Endodermal cell (in vitro differentiated cells): ENCODE data around the gene SULT2A1. TPM values are rescaled to one million over a fixed set of nuclear protein-coding genes. Genes with fewer than 3 reads are reported as not detected.

ENCODE experiments used
- DNase-seq: peaks from one replicate; pipeline ENCODE4 v3.0.0-alpha.2; 2017
- H3K27ac ChIP-seq: 2 replicates; pipeline ENCODE4 v1.5.1; 2013; ENCODE audit warnings: mild to moderate bottlenecking, low read depth, low read length, moderate library complexity
- H3K27me3 ChIP-seq: 2 replicates; pipeline ENCODE4 v1.6.1; 2013; ENCODE audit warnings: mild to moderate bottlenecking, low read length, moderate library complexity; ENCODE audit not compliant: insufficient read depth, control insufficient read depth, poor library complexity, severe bottlenecking
- H3K36me3 ChIP-seq: 2 replicates; pipeline ENCODE4 v1.7.0; 2013; ENCODE audit warnings: mild to moderate bottlenecking, low read length, moderate library complexity; ENCODE audit not compliant: control insufficient read depth, insufficient read depth
- H3K4me1 ChIP-seq: one replicate; pipeline ENCODE4 v1.7.0; 2013; ENCODE audit warnings: low read length; ENCODE audit not compliant: control insufficient read depth, insufficient read depth
- H3K4me3 ChIP-seq: 2 replicates; pipeline ENCODE4 v1.5.1; 2013; ENCODE audit warnings: mild to moderate bottlenecking, low read length, moderate library complexity
- H3K9ac ChIP-seq: 2 replicates; pipeline ENCODE4 v1.6.1; 2013; ENCODE audit warnings: mild to moderate bottlenecking, low read length, moderate library complexity; ENCODE audit not compliant: poor library complexity, severe bottlenecking; ENCODE audit errors: extremely low read depth
- H3K9me3 ChIP-seq: 2 replicates; pipeline ENCODE4 v1.6.1; 2013; ENCODE audit warnings: mild to moderate bottlenecking, low read length, moderate library complexity; ENCODE audit not compliant: control insufficient read depth
- H3K27ac Mint-ChIP-seq: 2 replicates; pipeline ENCODE4 v1.8.0; 2020; ENCODE audit warnings: mixed read lengths
- H3K27me3 Mint-ChIP-seq: 2 replicates; pipeline ENCODE4 v1.8.0; 2021; ENCODE audit warnings: mild to moderate bottlenecking, mixed read lengths; ENCODE audit not compliant: insufficient read depth
- H3K36me3 Mint-ChIP-seq: 2 replicates; pipeline ENCODE4 v1.8.0; 2020; ENCODE audit warnings: low read depth, mixed read lengths
- H3K4me1 Mint-ChIP-seq: 2 replicates; pipeline ENCODE4 v1.8.0; 2020; ENCODE audit warnings: mixed read lengths
- H3K4me3 Mint-ChIP-seq: 2 replicates; pipeline ENCODE4 v1.8.0; 2020; ENCODE audit warnings: mild to moderate bottlenecking, moderate library complexity, mixed read lengths
- H3K9me3 Mint-ChIP-seq: 2 replicates; pipeline ENCODE4 v1.8.0; 2020; ENCODE audit warnings: mild to moderate bottlenecking, mixed read lengths
- WGBS, 2 experiments: methylation state at CpG; one replicate each; pipeline versions ENCODE4 v1.1.5 to v1.1.7; 2013; ENCODE audit warnings: missing lambda C conversion rate in 2 of 2, mixed read lengths in 1 of 2; ENCODE audit not compliant: insufficient coverage in 1 of 2, insufficient read length in 1 of 2; 5-methylcytosine and 5-hydroxymethylcytosine counted together
- total RNA-seq, 2 donors: library from RNA; stranded (reverse); fragmentation: NEBNext Ultra II Directional in 1 of 2; extraction: Animal tissue kit (Norgen Biotek cat#: 25700) in 1 of 2; gene quantifications; 2 replicates in 1 of 2; 3 replicates in 1 of 2; pipeline ENCODE4 v1.2.1, GENCODE V29; 2021
- TF ChIP-seq, protein P1 (sequence below): fragments of 200-600 bp; sonication (generic); conservative IDR thresholded peaks from 2 replicates; pipeline ENCODE4 v1.5.0; 2021; ENCODE audit warnings: antibody characterized with exemption, mild to moderate bottlenecking

SULT2A1 gene
- total RNA-seq, 2 donors from 2014 or later = 0.18 TPM; not detected in 1

GRCh38 chr19:47839411-47839810, 46.7 kb downstream of the SULT2A1 start:
- TF ChIP-seq, protein P1, sequence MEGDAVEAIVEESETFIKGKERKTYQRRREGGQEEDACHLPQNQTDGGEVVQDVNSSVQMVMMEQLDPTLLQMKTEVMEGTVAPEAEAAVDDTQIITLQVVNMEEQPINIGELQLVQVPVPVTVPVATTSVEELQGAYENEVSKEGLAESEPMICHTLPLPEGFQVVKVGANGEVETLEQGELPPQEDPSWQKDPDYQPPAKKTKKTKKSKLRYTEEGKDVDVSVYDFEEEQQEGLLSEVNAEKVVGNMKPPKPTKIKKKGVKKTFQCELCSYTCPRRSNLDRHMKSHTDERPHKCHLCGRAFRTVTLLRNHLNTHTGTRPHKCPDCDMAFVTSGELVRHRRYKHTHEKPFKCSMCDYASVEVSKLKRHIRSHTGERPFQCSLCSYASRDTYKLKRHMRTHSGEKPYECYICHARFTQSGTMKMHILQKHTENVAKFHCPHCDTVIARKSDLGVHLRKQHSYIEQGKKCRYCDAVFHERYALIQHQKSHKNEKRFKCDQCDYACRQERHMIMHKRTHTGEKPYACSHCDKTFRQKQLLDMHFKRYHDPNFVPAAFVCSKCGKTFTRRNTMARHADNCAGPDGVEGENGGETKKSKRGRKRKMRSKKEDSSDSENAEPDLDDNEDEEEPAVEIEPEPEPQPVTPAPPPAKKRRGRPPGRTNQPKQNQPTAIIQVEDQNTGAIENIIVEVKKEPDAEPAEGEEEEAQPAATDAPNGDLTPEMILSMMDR = no peak
- Mint-ChIP-seq H3K4me1 (peaks cover 29% of the 10 kb centered on the region), H3K27ac (peak overlapping the region; percentile 90), H3K4me3 (no peak overlapping the region), H3K27me3 (no peaks in the 10 kb centered on the region), H3K9me3 (no peaks in the 10 kb centered on the region), H3K36me3 (no peaks in the 10 kb centered on the region)
- H3K4me1 ChIP-seq = no peaks in the 10 kb centered on the region
- no peak overlapping the region for H3K4me3 ChIP-seq
- no peaks in the 10 kb centered on the region for H3K27me3 ChIP-seq
- WGBS, 2 experiments = 85 to 91% methylated on average over 9 to 16 of the region's 16 CpGs
- H3K27ac ChIP-seq = peak overlapping the region; percentile 60
- no peak overlapping the region for H3K9ac ChIP-seq
- DNase-seq = peak; percentile 48
- no peaks in the 10 kb centered on the region for H3K9me3 ChIP-seq
- no peaks in the 10 kb centered on the region for H3K36me3 ChIP-seq

GRCh38 chr19:47836038-47836437, 50.1 kb downstream of the SULT2A1 start:
- TF ChIP-seq, protein P1 = no peak
- no peaks in the 10 kb centered on the region for H3K36me3 Mint-ChIP-seq
- no peaks in the 10 kb centered on the region for H3K9me3 ChIP-seq
- H3K4me3 Mint-ChIP-seq = no peak overlapping the region
- no peak overlapping the region for H3K27ac ChIP-seq
- no peaks in the 10 kb centered on the region for H3K9me3 Mint-ChIP-seq
- no peaks in the 10 kb centered on the region for H3K27me3 Mint-ChIP-seq
- no peaks in the 10 kb centered on the region for H3K4me1 ChIP-seq
- no peaks in the 10 kb centered on the region for H3K27me3 ChIP-seq
- WGBS, 2 experiments = 58 to 91% methylated on average over 2 to 8 of the region's 8 CpGs
- H3K27ac Mint-ChIP-seq = no peak overlapping the region
- peaks cover 12% of the 10 kb centered on the region for H3K4me1 Mint-ChIP-seq
- DNase-seq = no peak
- H3K4me3 ChIP-seq = no peak overlapping the region
- H3K9ac ChIP-seq = no peak overlapping the region
- H3K36me3 ChIP-seq = no peaks in the 10 kb centered on the region

DNA sequence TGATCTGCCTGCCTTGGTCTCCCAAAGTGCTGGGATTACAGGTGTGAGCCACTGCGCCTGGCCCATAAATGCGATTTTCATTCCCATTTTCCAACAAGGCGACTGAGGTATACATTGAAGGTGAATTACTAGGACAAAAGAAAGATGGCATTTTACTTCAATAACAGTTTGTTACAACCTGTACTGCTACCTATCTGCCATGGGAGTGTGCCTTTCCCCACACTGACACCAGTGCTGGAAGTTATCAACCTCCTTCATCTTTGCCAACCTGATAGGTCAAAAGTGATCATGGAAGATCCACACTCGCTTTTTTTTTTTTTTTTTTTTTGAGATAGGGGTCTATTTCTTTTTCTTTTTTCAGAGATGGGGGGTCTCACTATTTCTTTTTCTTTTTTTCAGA, 53.4 kb downstream of the SULT2A1 start:
- H3K4me3 ChIP-seq = no peak overlapping the region
- Mint-ChIP-seq H3K4me3 (no peak overlapping the region), H3K9me3 (no peaks in the 10 kb centered on the region), H3K36me3 (no peaks in the 10 kb centered on the region), H3K27me3 (no peaks in the 10 kb centered on the region), H3K4me1 (peaks cover 10% of the 10 kb centered on the region), H3K27ac (no peak overlapping the region)
- no peaks in the 10 kb centered on the region for H3K36me3 ChIP-seq
- no peaks in the 10 kb centered on the region for H3K27me3 ChIP-seq
- no peak overlapping the region for H3K9ac ChIP-seq
- 92 to 97% methylated on average over 2 to 3 of the region's 4 CpGs for WGBS, 2 experiments
- no peak overlapping the region for H3K27ac ChIP-seq
- H3K4me1 ChIP-seq = no peaks in the 10 kb centered on the region
- TF ChIP-seq, protein P1 = peak; percentile 58
- H3K9me3 ChIP-seq = no peaks in the 10 kb centered on the region
- DNase-seq = peak; percentile 57
